ENCODE measurements around the gene NTM. TPM values are rescaled to one million over a fixed set of nuclear protein-coding genes. Genes with fewer than 3 reads are reported as not detected.

Gene NTM
- polyA plus RNA-seq, 4 donors: 0.94 to 3.1 (median 1.4) TPM; not detected in 1

DNA sequence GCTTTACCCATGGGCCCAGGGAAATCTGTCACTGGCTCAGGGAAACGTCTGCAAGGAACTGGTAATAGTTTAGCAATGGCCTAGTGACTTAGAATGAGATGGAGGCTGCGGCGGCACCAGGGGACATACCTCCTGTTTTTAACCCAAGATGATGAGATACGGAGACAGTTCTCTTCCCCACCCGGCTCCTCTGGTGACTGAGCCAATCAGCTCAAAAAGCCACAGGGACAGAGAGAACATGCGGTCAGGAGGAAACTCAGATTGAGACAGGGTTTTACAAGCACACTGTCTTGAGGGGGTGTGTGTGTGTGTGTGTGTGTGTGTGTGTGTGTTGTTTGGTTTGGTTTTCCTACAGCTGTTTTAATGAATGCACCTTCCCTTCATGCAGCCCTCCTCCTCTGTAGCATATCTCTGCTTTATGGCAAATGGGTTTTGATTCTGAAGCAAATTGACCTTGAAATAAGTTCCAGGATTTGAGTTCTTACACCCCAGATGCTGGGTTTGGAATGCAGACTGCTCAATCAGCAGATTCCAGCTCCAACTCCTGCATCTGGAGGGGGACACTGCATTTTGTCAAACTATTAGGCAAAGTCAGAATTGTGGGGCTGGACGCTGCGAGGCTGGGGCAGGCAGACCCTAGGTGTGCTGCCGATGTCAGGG is 246.2 kb downstream of the NTM start:
- FAIRE-seq (no peak), DNase-seq (no peak)
- Histone ChIP-seq H3K27me3 (ENCODE audit: control insufficient read depth in 3 of 3, insufficient read depth in 3 of 3, low read length in 3 of 3) (no peaks in the 10 kb centered on the region), H3K4me1 (ENCODE audit: control insufficient read depth in 3 of 3, insufficient read depth in 2 of 3, low read depth in 1 of 3, low read length in 2 of 3) (no peaks in the 10 kb centered on the region), H3K9me3 (ENCODE audit: control insufficient read depth in 2 of 2, insufficient read depth in 1 of 2, low read depth in 1 of 2, low read length in 1 of 2) (no peaks in the 10 kb centered on the region), H3K4me3 (ENCODE audit: low read depth in 1 of 3, low read length in 3 of 3) (no peak overlapping the region), H3K36me3 (ENCODE audit: control insufficient read depth in 3 of 3, insufficient read depth in 2 of 3, low read depth in 1 of 3, low read length in 3 of 3) (no peaks in the 10 kb centered on the region), H3K27ac (ENCODE audit: low read depth in 1 of 3, low read length in 2 of 3) (no peak overlapping the region)
- 61 to 78% (median 72%) methylated on average over 9 of the region's 9 CpGs for WGBS, 3 donors

DNA sequence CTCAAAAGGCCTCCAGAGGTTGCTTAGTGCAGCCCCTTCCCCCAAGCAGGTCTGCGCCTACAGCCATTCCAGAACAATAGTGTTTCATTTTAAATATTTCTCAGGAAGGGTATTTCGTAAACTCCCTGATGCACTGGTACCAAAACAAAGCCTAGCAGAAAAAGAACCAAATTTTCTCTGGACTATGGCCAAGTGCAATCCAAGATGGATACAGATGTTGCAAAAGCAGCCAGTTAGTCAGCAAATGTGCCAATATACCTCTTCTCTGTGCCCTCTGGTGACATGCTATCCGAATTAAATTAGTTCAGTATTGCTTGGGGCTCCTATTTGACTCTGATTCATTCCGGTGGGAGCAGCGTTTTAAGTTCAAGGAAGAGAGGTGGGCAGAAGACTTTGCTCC is 247.8 kb downstream of the NTM start:
- H3K27ac ChIP-seq (ENCODE audit: low read depth in 1 of 3, low read length in 2 of 3): no peak overlapping the region
- DNase-seq: no peak
- no peaks in the 10 kb centered on the region for H3K36me3 ChIP-seq (ENCODE audit: control insufficient read depth in 3 of 3, insufficient read depth in 2 of 3, low read depth in 1 of 3, low read length in 3 of 3)
- H3K27me3 ChIP-seq (ENCODE audit: control insufficient read depth in 3 of 3, insufficient read depth in 3 of 3, low read length in 3 of 3): no peaks in the 10 kb centered on the region
- H3K4me1 ChIP-seq (ENCODE audit: control insufficient read depth in 3 of 3, insufficient read depth in 2 of 3, low read depth in 1 of 3, low read length in 2 of 3): no peaks in the 10 kb centered on the region
- H3K4me3 ChIP-seq (ENCODE audit: low read depth in 1 of 3, low read length in 3 of 3): no peak overlapping the region
- no peaks in the 10 kb centered on the region for H3K9me3 ChIP-seq (ENCODE audit: control insufficient read depth in 2 of 2, insufficient read depth in 1 of 2, low read depth in 1 of 2, low read length in 1 of 2)
- FAIRE-seq: no peak
- WGBS, 3 donors: 81 to 85% (median 82%) methylated on average over 5 of the region's 5 CpGs

DNA sequence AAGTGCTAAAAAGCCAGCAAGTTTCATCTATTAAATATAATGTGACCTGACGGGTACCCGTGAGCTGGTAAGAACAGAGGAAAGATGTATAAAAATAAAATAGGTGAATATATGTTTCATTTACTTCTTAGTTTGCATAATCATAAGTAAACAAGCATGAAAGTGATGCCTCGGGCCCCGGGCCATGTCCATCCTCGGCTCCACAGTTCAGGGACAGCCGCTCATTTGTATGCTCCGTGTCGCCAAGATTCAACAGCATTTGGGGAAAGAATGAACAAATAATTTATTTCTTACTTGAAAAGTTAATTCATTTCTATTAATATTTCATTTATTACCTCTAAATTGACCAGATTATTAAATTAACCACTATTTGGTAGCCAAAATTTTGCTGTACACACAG is 251.8 kb downstream of the NTM start:
- no peak for FAIRE-seq
- Histone ChIP-seq H3K9me3 (ENCODE audit: control insufficient read depth in 2 of 2, insufficient read depth in 1 of 2, low read depth in 1 of 2, low read length in 1 of 2) (no peaks in the 10 kb centered on the region), H3K4me1 (ENCODE audit: control insufficient read depth in 3 of 3, insufficient read depth in 2 of 3, low read depth in 1 of 3, low read length in 2 of 3) (no peaks in the 10 kb centered on the region), H3K27me3 (ENCODE audit: control insufficient read depth in 3 of 3, insufficient read depth in 3 of 3, low read length in 3 of 3) (no peaks in the 10 kb centered on the region), H3K36me3 (ENCODE audit: control insufficient read depth in 3 of 3, insufficient read depth in 2 of 3, low read depth in 1 of 3, low read length in 3 of 3) (no peaks in the 10 kb centered on the region), H3K27ac (ENCODE audit: low read depth in 1 of 3, low read length in 2 of 3) (no peak overlapping the region), H3K4me3 (ENCODE audit: low read depth in 1 of 3, low read length in 3 of 3) (no peak overlapping the region)
- no peak for DNase-seq
- WGBS, 3 donors: 83 to 92% (median 84%) methylated on average over 8 of the region's 8 CpGs

DNA sequence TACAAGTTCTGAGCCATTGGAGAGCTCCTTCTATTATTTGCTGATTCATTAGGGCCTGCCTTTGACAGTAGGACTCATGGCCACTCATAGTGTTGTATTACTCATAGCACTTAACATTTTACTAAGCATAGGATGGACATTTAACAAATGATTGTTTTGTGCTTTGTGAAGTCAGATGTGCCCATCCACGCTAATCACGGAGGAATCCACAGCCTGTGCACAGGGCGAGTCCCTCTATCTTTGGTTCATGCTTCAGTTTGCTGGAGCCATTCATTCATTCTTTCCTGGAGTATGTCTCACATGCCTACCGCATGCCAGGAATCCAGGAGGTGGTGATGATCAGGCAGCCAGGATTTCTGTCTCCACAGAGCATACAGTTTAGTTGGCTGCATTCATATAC is 254.1 kb downstream of the NTM start:
- Histone ChIP-seq H3K27me3 (ENCODE audit: control insufficient read depth in 3 of 3, insufficient read depth in 3 of 3, low read length in 3 of 3) (peaks cover 0 to 2% (median 0%) of the 10 kb centered on the region in 3 donors), H3K4me3 (ENCODE audit: low read depth in 1 of 3, low read length in 3 of 3) (no peak overlapping the region), H3K36me3 (ENCODE audit: control insufficient read depth in 3 of 3, insufficient read depth in 2 of 3, low read depth in 1 of 3, low read length in 3 of 3) (no peaks in the 10 kb centered on the region), H3K4me1 (ENCODE audit: control insufficient read depth in 3 of 3, insufficient read depth in 2 of 3, low read depth in 1 of 3, low read length in 2 of 3) (no peaks in the 10 kb centered on the region), H3K9me3 (ENCODE audit: control insufficient read depth in 2 of 2, insufficient read depth in 1 of 2, low read depth in 1 of 2, low read length in 1 of 2) (no peaks in the 10 kb centered on the region), H3K27ac (ENCODE audit: low read depth in 1 of 3, low read length in 2 of 3) (no peak overlapping the region)
- FAIRE-seq (no peak), DNase-seq (no peak)
- 81 to 87% (median 82%) methylated on average over 4 of the region's 4 CpGs for WGBS, 3 donors

DNA sequence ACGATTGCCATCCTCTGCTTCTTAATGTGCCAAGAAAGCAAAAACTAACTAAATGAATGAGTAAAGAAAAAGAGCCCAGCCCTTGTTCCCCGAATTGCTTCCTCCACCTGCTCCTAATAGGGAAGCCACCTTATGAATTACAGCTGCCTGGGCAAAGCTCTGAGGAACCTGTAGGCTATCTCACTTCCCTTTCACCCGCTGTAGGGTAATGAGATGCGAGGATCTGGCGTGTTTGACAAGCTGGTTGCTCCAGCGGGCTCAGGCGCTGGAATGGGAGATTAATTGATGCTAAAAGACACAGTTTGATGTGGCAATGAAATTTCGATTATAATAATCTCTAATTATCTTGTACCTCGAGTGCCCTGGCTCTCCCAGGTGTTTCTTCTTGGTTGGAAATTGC is 256.4 kb downstream of the NTM start:
- H3K27ac ChIP-seq (ENCODE audit: low read depth in 1 of 3, low read length in 2 of 3): no peak overlapping the region
- no peaks in the 10 kb centered on the region for H3K4me1 ChIP-seq (ENCODE audit: control insufficient read depth in 3 of 3, insufficient read depth in 2 of 3, low read depth in 1 of 3, low read length in 2 of 3)
- H3K4me3 ChIP-seq (ENCODE audit: low read depth in 1 of 3, low read length in 3 of 3): no peak overlapping the region
- DNase-seq: no peak
- peaks cover 0 to 5% (median 0%) of the 10 kb centered on the region in 3 donors for H3K27me3 ChIP-seq (ENCODE audit: control insufficient read depth in 3 of 3, insufficient read depth in 3 of 3, low read length in 3 of 3)
- H3K9me3 ChIP-seq (ENCODE audit: control insufficient read depth in 2 of 2, insufficient read depth in 1 of 2, low read depth in 1 of 2, low read length in 1 of 2): no peaks in the 10 kb centered on the region
- WGBS, 3 donors: 31 to 56% (median 43%) methylated on average over 9 of the region's 9 CpGs
- H3K36me3 ChIP-seq (ENCODE audit: control insufficient read depth in 3 of 3, insufficient read depth in 2 of 3, low read depth in 1 of 3, low read length in 3 of 3): no peaks in the 10 kb centered on the region
- FAIRE-seq: no peak

DNA sequence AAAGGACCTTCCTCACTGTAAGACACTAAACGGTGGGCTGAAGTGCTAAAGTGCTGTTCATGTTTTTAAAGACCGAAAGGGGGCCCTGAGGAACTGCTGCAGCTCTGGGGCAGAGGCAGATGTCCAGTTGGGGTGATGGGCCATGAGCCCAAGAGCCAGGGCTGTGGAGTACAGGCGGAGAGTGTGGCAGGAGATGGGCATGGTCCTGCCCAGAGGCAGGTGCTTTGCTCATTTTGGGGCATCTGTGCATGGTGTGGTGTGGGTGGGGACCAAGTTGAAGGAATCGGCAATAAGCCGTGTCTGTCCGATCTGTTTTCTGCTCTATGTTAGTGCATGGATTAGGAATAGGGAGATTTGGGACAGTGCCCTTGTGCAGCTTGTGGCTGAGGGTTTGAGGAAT is 258.3 kb downstream of the NTM start:
- FAIRE-seq: no peak
- H3K4me3 ChIP-seq (ENCODE audit: low read depth in 1 of 3, low read length in 3 of 3): no peak overlapping the region
- no peaks in the 10 kb centered on the region for H3K9me3 ChIP-seq (ENCODE audit: control insufficient read depth in 2 of 2, insufficient read depth in 1 of 2, low read depth in 1 of 2, low read length in 1 of 2)
- H3K4me1 ChIP-seq (ENCODE audit: control insufficient read depth in 3 of 3, insufficient read depth in 2 of 3, low read depth in 1 of 3, low read length in 2 of 3): no peaks in the 10 kb centered on the region
- no peak overlapping the region for H3K27ac ChIP-seq (ENCODE audit: low read depth in 1 of 3, low read length in 2 of 3)
- WGBS, 3 donors: 88 to 91% (median 89%) methylated on average over 6 of the region's 6 CpGs
- no peaks in the 10 kb centered on the region for H3K36me3 ChIP-seq (ENCODE audit: control insufficient read depth in 3 of 3, insufficient read depth in 2 of 3, low read depth in 1 of 3, low read length in 3 of 3)
- no peak for DNase-seq
- H3K27me3 ChIP-seq (ENCODE audit: control insufficient read depth in 3 of 3, insufficient read depth in 3 of 3, low read length in 3 of 3): peaks cover 0 to 5% (median 0%) of the 10 kb centered on the region in 3 donors

DNA sequence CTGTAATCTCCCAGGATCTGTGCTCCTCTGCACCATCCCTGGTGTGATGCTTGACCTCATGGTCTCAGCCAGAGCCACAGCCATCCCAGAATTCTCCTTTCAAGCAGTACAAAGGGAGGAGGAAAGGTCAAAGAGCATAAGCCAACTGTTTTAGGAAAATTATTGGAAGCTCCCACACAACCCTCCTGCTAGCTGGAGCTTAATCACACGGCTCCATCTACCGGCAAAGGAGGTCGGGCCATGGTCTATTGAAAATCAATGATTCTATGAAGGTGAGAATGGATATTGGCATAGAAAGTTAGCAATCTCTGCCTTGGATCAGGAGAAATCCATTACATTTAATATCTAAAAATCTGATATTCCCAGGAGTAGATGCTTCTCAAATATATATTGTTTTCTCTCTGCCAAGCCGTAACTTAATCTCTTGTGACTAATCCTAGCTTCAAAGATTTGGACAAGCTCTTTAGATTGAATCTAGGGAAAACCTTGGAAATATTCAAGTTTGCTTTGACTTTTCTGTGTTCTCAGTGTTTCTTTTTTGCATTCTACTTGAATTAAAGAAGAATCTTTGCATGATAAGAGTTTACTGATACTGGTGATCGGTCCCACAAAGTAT is 259.6 kb downstream of the NTM start:
- 63 to 76% (median 72%) methylated on average over 5 of the region's 5 CpGs for WGBS, 3 donors
- no peak overlapping the region for H3K4me3 ChIP-seq (ENCODE audit: low read depth in 1 of 3, low read length in 3 of 3)
- H3K9me3 ChIP-seq (ENCODE audit: control insufficient read depth in 2 of 2, insufficient read depth in 1 of 2, low read depth in 1 of 2, low read length in 1 of 2): no peaks in the 10 kb centered on the region
- no peaks in the 10 kb centered on the region for H3K36me3 ChIP-seq (ENCODE audit: control insufficient read depth in 3 of 3, insufficient read depth in 2 of 3, low read depth in 1 of 3, low read length in 3 of 3)
- peaks cover 0 to 5% (median 0%) of the 10 kb centered on the region in 3 donors for H3K27me3 ChIP-seq (ENCODE audit: control insufficient read depth in 3 of 3, insufficient read depth in 3 of 3, low read length in 3 of 3)
- DNase-seq (no peak), FAIRE-seq (no peak)
- no peak overlapping the region for H3K27ac ChIP-seq (ENCODE audit: low read depth in 1 of 3, low read length in 2 of 3)
- no peaks in the 10 kb centered on the region for H3K4me1 ChIP-seq (ENCODE audit: control insufficient read depth in 3 of 3, insufficient read depth in 2 of 3, low read depth in 1 of 3, low read length in 2 of 3)

DNA sequence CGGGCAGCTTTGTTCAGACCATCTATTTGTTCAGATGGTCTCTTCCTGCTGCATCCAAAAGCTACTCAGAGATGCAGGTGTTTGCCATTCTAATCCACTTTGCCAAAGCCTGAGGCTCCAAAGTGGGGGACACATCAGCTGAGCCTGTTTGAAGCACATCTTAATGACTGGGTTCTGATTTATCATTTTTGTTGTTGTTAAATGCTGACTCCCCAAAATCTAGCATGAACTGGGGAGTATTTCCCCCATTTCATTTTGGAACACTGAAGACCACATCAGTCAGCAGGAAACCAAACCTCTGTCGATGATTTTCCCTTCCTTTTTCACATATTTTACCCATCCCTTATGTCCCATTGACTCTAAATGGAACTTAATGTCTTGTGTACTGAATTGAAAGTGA is 262.6 kb downstream of the NTM start:
- no peak overlapping the region for H3K4me3 ChIP-seq (ENCODE audit: low read depth in 1 of 3, low read length in 3 of 3)
- peaks cover 0 to 3% (median 0%) of the 10 kb centered on the region in 3 donors for H3K27me3 ChIP-seq (ENCODE audit: control insufficient read depth in 3 of 3, insufficient read depth in 3 of 3, low read length in 3 of 3)
- no peaks in the 10 kb centered on the region for H3K36me3 ChIP-seq (ENCODE audit: control insufficient read depth in 3 of 3, insufficient read depth in 2 of 3, low read depth in 1 of 3, low read length in 3 of 3)
- WGBS, 3 donors: 83 to 87% (median 85%) methylated on average over 2 of the region's 2 CpGs
- H3K27ac ChIP-seq (ENCODE audit: low read depth in 1 of 3, low read length in 2 of 3): no peak overlapping the region
- H3K4me1 ChIP-seq (ENCODE audit: control insufficient read depth in 3 of 3, insufficient read depth in 2 of 3, low read depth in 1 of 3, low read length in 2 of 3): no peaks in the 10 kb centered on the region
- H3K9me3 ChIP-seq (ENCODE audit: control insufficient read depth in 2 of 2, insufficient read depth in 1 of 2, low read depth in 1 of 2, low read length in 1 of 2): no peaks in the 10 kb centered on the region
- FAIRE-seq (no peak), DNase-seq (no peak)

All from small intestine (tissue), 7 donors.